ENCODE results near the gene RPN1. TPM values are rescaled to one million over a fixed set of nuclear protein-coding genes. Genes with fewer than 3 reads are reported as not detected.

Gene RPN1
- total and polyA plus RNA-seq, 2 donors (not counting 3 experiments of a cell fraction or from before 2014, with no cell fraction given): 250 to 266 TPM

DNA sequence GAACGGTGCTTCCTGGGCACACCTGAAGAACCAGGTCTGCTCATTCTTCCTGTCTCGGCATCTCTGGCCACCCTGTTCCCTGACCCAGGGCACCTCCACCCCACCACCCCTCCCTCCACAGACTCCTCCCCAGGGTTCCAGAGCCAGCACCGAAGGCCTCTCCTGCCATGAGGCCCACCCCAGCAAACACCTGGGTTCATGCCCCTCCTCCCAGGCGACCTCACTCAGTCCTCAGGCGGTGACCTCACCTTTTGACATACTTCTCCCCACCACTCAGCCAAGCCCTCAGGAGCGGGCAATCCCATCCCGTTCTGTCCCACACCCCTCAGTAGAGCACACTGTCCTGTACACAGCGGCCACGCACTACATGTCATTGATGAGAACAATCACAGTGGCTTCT lies 72.3 kb downstream of the RPN1 start:
- TF ChIP-seq FOS (IDR thresholded peaks at IDR 0.05; ENCODE audit: borderline replicate concordance, insufficient read depth, low read length): no peak
- no peak for TF ChIP-seq EZH2 (IDR thresholded peaks at IDR 0.05; ENCODE audit: borderline replicate concordance, low read depth, low read length, severe bottlenecking)
- TF ChIP-seq, protein P1, sequence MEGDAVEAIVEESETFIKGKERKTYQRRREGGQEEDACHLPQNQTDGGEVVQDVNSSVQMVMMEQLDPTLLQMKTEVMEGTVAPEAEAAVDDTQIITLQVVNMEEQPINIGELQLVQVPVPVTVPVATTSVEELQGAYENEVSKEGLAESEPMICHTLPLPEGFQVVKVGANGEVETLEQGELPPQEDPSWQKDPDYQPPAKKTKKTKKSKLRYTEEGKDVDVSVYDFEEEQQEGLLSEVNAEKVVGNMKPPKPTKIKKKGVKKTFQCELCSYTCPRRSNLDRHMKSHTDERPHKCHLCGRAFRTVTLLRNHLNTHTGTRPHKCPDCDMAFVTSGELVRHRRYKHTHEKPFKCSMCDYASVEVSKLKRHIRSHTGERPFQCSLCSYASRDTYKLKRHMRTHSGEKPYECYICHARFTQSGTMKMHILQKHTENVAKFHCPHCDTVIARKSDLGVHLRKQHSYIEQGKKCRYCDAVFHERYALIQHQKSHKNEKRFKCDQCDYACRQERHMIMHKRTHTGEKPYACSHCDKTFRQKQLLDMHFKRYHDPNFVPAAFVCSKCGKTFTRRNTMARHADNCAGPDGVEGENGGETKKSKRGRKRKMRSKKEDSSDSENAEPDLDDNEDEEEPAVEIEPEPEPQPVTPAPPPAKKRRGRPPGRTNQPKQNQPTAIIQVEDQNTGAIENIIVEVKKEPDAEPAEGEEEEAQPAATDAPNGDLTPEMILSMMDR (IDR thresholded peaks at IDR 0.05; ENCODE audit: extremely low read depth in 1 of 2, insufficient read depth in 1 of 2, low read depth in 1 of 2, low read length in 2 of 2): no peak
- intact Hi-C loops (cut with micrococcal nuclease) (no loop called here), dilution Hi-C loops (cut with MboI; ENCODE audit: extremely low pct_ligation_motif_present, low sequenced_read_pairs) (loop anchor here (25.0 kb wide), 1 partner anchor 141 kb away; no protein-coding TSS in a partner anchor)
- no peaks in the 10 kb centered on the region for H4K20me1 ChIP-seq (replicated peaks; ENCODE audit: control insufficient read depth, extremely low read depth, insufficient read depth, low read length)
- H3K9me1 ChIP-seq (replicated peaks; ENCODE audit: control insufficient read depth, extremely low read depth, insufficient read depth, low read length): no peaks in the 10 kb centered on the region
- H3K27ac ChIP-seq (ENCODE audit: insufficient read depth, low read depth, low read length): no peak overlapping the region
- ChIA-PET POLR2A (no interaction called here), CTCF (interaction anchor here (1.2 kb wide), 1 partner anchor 151 kb away, joined by 3 read pairs; no protein-coding TSS in a partner anchor)
- H3K79me2 ChIP-seq (ENCODE audit: control insufficient read depth, insufficient read depth, low read length): no peaks in the 10 kb centered on the region
- BruUV-seq (replicated peaks): no TSS peak
- H2AFZ ChIP-seq (ENCODE audit: low read depth, low read length): no peak overlapping the region
- no peak overlapping the region for H3K4me2 ChIP-seq (ENCODE audit: insufficient read depth, low read length)
- DNase-seq (ENCODE audit: low read depth, low spot score): no peak
- H3K9ac ChIP-seq (replicated peaks; ENCODE audit: extremely low read depth, insufficient read depth, low read length): no peak overlapping the region
- H3K4me1 ChIP-seq (ENCODE audit: control insufficient read depth, extremely low read depth, insufficient read depth, low read length): peaks cover 7% of the 10 kb centered on the region
- no peak for FAIRE-seq
- peaks cover 2% of the 10 kb centered on the region for H3K9me3 ChIP-seq (replicated peaks; ENCODE audit: control insufficient read depth, insufficient read depth, low read length)
- H3K4me3 ChIP-seq (replicated peaks in 1 of 3; ENCODE audit: insufficient read depth in 1 of 3, low read depth in 1 of 3, low read length in 3 of 3): no peak overlapping the region
- H3K36me3 ChIP-seq (ENCODE audit: control insufficient read depth in 2 of 2, extremely low read depth in 1 of 2, insufficient read depth in 2 of 2, low read length in 2 of 2): no peaks in the 10 kb centered on the region
- H3K27me3 ChIP-seq (ENCODE audit: control insufficient read depth in 2 of 2, insufficient read depth in 2 of 2, low read length in 2 of 2): peaks cover 12 to 45% of the 10 kb centered on the region in 2 experiments

DNA sequence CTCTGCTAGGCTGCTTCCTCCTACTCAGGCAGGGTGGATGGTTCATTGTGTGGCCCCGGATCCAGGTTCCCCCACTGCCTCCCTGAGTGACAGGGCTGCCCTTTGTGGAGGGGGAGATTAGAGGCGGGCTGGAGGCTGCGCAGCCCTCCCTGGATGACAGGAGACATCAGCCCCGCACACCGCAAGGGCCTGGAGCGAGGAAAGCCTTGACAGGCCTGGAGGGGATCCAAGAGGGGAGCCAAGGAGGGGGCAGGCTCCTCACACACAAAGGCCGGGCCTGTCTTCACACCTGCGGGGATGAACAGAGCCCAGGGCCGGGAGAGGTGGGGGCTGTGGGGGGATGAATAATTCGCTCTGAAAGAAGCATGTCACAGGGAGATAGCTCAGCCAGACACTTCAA lies 72.9 kb downstream of the RPN1 start:
- no peaks in the 10 kb centered on the region for H4K20me1 ChIP-seq (replicated peaks; ENCODE audit: control insufficient read depth, extremely low read depth, insufficient read depth, low read length)
- H3K9me1 ChIP-seq (replicated peaks; ENCODE audit: control insufficient read depth, extremely low read depth, insufficient read depth, low read length): no peaks in the 10 kb centered on the region
- no peak overlapping the region for H3K4me3 ChIP-seq (replicated peaks in 1 of 3; ENCODE audit: insufficient read depth in 1 of 3, low read depth in 1 of 3, low read length in 3 of 3)
- TF ChIP-seq EZH2 (IDR thresholded peaks at IDR 0.05; ENCODE audit: borderline replicate concordance, low read depth, low read length, severe bottlenecking) (no peak), GATA2 (IDR thresholded peaks at IDR 0.05; ENCODE audit: insufficient read depth, insufficient read length, low read depth, low read length) (no peak), FOS (IDR thresholded peaks at IDR 0.05; ENCODE audit: borderline replicate concordance, insufficient read depth, low read length) (no peak), JUN (IDR thresholded peaks at IDR 0.05; ENCODE audit: borderline replicate concordance, insufficient read depth, insufficient read length, low read depth) (no peak), MYC (IDR thresholded peaks at IDR 0.05; ENCODE audit: low read depth, low read length) (no peak), POLR2A (IDR thresholded peaks at IDR 0.05; ENCODE audit: low read depth, low read length) (no peak), POLR2AphosphoS5 (IDR thresholded peaks at IDR 0.05; ENCODE audit: insufficient read depth, low read depth, low read length) (no peak)
- TF ChIP-seq, protein P1 (IDR thresholded peaks at IDR 0.05; ENCODE audit: extremely low read depth in 1 of 2, insufficient read depth in 1 of 2, low read depth in 1 of 2, low read length in 2 of 2): no peak
- TF ChIP-seq, protein P2, sequence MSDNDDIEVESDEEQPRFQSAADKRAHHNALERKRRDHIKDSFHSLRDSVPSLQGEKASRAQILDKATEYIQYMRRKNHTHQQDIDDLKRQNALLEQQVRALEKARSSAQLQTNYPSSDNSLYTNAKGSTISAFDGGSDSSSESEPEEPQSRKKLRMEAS (IDR thresholded peaks at IDR 0.05; ENCODE audit: insufficient read depth, insufficient read length): no peak
- ChIA-PET POLR2A (no interaction called here), CTCF (interaction anchor here (1.2 to 3.1 kb wide), 4 partner anchors 24 to 150 kb away, joined by 3 to 7 read pairs (median 5); no protein-coding TSS in a partner anchor)
- no TSS peak for BruUV-seq (replicated peaks)
- H3K4me1 ChIP-seq (ENCODE audit: control insufficient read depth, extremely low read depth, insufficient read depth, low read length): peaks cover 10% of the 10 kb centered on the region
- no peak overlapping the region for H3K9ac ChIP-seq (replicated peaks; ENCODE audit: extremely low read depth, insufficient read depth, low read length)
- peaks cover 12 to 43% of the 10 kb centered on the region in 2 experiments for H3K27me3 ChIP-seq (ENCODE audit: control insufficient read depth in 2 of 2, insufficient read depth in 2 of 2, low read length in 2 of 2)
- H3K9me3 ChIP-seq (replicated peaks; ENCODE audit: control insufficient read depth, insufficient read depth, low read length): peaks cover 2% of the 10 kb centered on the region
- H3K36me3 ChIP-seq (ENCODE audit: control insufficient read depth in 2 of 2, extremely low read depth in 1 of 2, insufficient read depth in 2 of 2, low read length in 2 of 2): no peaks in the 10 kb centered on the region
- H3K79me2 ChIP-seq (ENCODE audit: control insufficient read depth, insufficient read depth, low read length): no peaks in the 10 kb centered on the region
- H3K27ac ChIP-seq (ENCODE audit: insufficient read depth, low read depth, low read length): no peak overlapping the region
- DNase-seq (ENCODE audit: low read depth, low spot score): no peak
- intact Hi-C loops (cut with micrococcal nuclease) (no loop called here), dilution Hi-C loops (cut with MboI; ENCODE audit: extremely low pct_ligation_motif_present, low sequenced_read_pairs) (loop anchor here (25.0 kb wide), 1 partner anchor 140 kb away; no protein-coding TSS in a partner anchor)
- H2AFZ ChIP-seq (ENCODE audit: low read depth, low read length): no peak overlapping the region
- no peak for FAIRE-seq
- no peak overlapping the region for H3K4me2 ChIP-seq (ENCODE audit: insufficient read depth, low read length)
